ENCODE data around the gene ZC3H7B. TPM values are rescaled to one million over a fixed set of nuclear protein-coding genes. Genes with fewer than 3 reads are reported as not detected.

ZC3H7B gene
- total RNA-seq, 1 experiment from 2014 or later: 42.0 TPM

DNA sequence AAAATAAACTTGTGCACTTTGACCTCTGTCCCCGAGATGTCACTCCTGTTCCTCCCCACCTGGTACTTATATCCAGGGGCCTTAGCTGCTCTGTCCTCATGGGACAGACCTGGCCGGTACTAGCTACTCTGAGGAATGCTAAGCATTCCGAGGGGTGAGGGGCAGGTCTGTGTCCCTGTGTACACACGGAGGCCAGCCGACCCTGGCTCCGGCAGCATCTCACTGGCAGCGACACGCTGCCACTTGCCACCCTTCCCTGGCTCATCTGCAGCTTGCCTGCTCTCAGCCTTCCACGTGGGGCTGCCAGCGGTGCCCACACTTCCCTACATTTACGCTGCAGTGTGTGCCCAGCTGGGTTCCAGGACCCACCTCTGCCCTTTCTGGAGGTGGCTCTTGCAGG is 58.8 kb downstream of the ZC3H7B start:
- Histone ChIP-seq H3K27ac (ENCODE audit: low read depth, low read length) (no peak overlapping the region), H3K9ac (ENCODE audit: low read length) (no peak overlapping the region), H3K9me2 (ENCODE audit: insufficient read depth) (no peaks in the 10 kb centered on the region), H4K20me1 (ENCODE audit: insufficient read depth) (no peaks in the 10 kb centered on the region), H3K36me3 (ENCODE audit: control insufficient read depth in 1 of 2, insufficient read depth in 2 of 2, low read length in 2 of 2) (peaks cover 0 to 7% of the 10 kb centered on the region in 2 experiments; a peak in 1 of 4 replicates), H3K4me2 (ENCODE audit: low read length) (no peak overlapping the region), H3K79me2 (ENCODE audit: insufficient read depth, low read length) (no peaks in the 10 kb centered on the region), H3K27me3 (ENCODE audit: insufficient read depth, low read length) (no peaks in the 10 kb centered on the region), H3K4me1 (ENCODE audit: control insufficient read depth in 1 of 2, insufficient read depth in 2 of 2, low read length in 2 of 2) (peaks cover 0 to 8% of the 10 kb centered on the region in 2 experiments; a peak in 2 of 4 replicates), H3K9me3 (ENCODE audit: control insufficient read depth in 1 of 2, insufficient read depth in 1 of 2, low read depth in 1 of 2, low read length in 2 of 2) (no peaks in the 10 kb centered on the region), H2AFZ (ENCODE audit: low read depth, low read length, poor library complexity, severe bottlenecking) (no peak overlapping the region), H3K4me3 (replicated peaks in 1 of 2; ENCODE audit: low read depth in 1 of 2, low read length in 2 of 2) (no peak overlapping the region)
- ChIA-PET POLR2A (interaction anchor here (1.0 kb wide), 2 partner anchors 18 to 22 kb away, joined by 3 to 8 read pairs; partner anchors contain the start of gene TEF), RAD21 (ENCODE audit: low non-redundant PET in 1 of 2, low total read pairs in 2 of 2, uncharacterized antibody in 2 of 2, unreplicated experiment in 2 of 2) (no interaction called here), CTCF (no interaction called here)
- no TSS peak for BruUV-seq (replicated peaks)
- no peak for TF ChIP-seq ELF1 (IDR thresholded peaks at IDR 0.05; ENCODE audit: borderline replicate concordance, low read depth)
- TF ChIP-seq EGR1 (IDR thresholded peaks at IDR 0.05; ENCODE audit: low read depth): no peak
- TF ChIP-seq SIN3A (IDR thresholded peaks at IDR 0.05; ENCODE audit: low read depth): no peak
- no peak for TF ChIP-seq POLR2AphosphoS5 (IDR thresholded peaks at IDR 0.05; ENCODE audit: low read depth, low read length)
- TF ChIP-seq TCF7L2 (IDR thresholded peaks at IDR 0.05; ENCODE audit: borderline replicate concordance, extremely low read depth, insufficient read depth, insufficient read length): no peak
- no peak for TF ChIP-seq CTCF (IDR thresholded peaks at IDR 0.05 in 2 of 3, conservative IDR thresholded peaks at IDR 0.05 in 1 of 3; ENCODE audit: borderline replicate concordance in 1 of 3, insufficient read depth in 1 of 3, low read depth in 2 of 3, low read length in 2 of 3)
- TF ChIP-seq, protein P1, sequence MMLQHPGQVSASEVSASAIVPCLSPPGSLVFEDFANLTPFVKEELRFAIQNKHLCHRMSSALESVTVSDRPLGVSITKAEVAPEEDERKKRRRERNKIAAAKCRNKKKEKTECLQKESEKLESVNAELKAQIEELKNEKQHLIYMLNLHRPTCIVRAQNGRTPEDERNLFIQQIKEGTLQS (IDR thresholded peaks at IDR 0.05): no peak
- no peak for TF ChIP-seq ZFX (IDR thresholded peaks at IDR 0.05)
- TF ChIP-seq EZH2 (IDR thresholded peaks at IDR 0.05): no peak
- no peak for TF ChIP-seq CBX3 (IDR thresholded peaks at IDR 0.05; ENCODE audit: low read depth)
- TF ChIP-seq YY1 (IDR thresholded peaks at IDR 0.05; ENCODE audit: extremely low read depth, insufficient replicate concordance, low read depth, low read length): no peak
- TF ChIP-seq, protein P2, sequence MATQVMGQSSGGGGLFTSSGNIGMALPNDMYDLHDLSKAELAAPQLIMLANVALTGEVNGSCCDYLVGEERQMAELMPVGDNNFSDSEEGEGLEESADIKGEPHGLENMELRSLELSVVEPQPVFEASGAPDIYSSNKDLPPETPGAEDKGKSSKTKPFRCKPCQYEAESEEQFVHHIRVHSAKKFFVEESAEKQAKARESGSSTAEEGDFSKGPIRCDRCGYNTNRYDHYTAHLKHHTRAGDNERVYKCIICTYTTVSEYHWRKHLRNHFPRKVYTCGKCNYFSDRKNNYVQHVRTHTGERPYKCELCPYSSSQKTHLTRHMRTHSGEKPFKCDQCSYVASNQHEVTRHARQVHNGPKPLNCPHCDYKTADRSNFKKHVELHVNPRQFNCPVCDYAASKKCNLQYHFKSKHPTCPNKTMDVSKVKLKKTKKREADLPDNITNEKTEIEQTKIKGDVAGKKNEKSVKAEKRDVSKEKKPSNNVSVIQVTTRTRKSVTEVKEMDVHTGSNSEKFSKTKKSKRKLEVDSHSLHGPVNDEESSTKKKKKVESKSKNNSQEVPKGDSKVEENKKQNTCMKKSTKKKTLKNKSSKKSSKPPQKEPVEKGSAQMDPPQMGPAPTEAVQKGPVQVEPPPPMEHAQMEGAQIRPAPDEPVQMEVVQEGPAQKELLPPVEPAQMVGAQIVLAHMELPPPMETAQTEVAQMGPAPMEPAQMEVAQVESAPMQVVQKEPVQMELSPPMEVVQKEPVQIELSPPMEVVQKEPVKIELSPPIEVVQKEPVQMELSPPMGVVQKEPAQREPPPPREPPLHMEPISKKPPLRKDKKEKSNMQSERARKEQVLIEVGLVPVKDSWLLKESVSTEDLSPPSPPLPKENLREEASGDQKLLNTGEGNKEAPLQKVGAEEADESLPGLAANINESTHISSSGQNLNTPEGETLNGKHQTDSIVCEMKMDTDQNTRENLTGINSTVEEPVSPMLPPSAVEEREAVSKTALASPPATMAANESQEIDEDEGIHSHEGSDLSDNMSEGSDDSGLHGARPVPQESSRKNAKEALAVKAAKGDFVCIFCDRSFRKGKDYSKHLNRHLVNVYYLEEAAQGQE (IDR thresholded peaks at IDR 0.05; ENCODE audit: low read depth): no peak
- TF ChIP-seq POLR2A (IDR thresholded peaks at IDR 0.05; ENCODE audit: borderline replicate concordance, extremely low read depth, insufficient read depth, insufficient read length): no peak
- no peak for TF ChIP-seq RAD21 (IDR thresholded peaks at IDR 0.05; ENCODE audit: low read depth)
- no peak for ATAC-seq
- intact Hi-C loops (cut with micrococcal nuclease): no loop called here
- DNase-seq (ENCODE audit: low read depth, low spot score): no peak

Data from HCT116 (cell line).